ENCODE measurements around the gene FYB1. TPM values are rescaled to one million over a fixed set of nuclear protein-coding genes. Genes with fewer than 3 reads are reported as not detected.

FYB1 gene
- total RNA-seq, 1 experiment from 2014 or later: 0.52 TPM

DNA sequence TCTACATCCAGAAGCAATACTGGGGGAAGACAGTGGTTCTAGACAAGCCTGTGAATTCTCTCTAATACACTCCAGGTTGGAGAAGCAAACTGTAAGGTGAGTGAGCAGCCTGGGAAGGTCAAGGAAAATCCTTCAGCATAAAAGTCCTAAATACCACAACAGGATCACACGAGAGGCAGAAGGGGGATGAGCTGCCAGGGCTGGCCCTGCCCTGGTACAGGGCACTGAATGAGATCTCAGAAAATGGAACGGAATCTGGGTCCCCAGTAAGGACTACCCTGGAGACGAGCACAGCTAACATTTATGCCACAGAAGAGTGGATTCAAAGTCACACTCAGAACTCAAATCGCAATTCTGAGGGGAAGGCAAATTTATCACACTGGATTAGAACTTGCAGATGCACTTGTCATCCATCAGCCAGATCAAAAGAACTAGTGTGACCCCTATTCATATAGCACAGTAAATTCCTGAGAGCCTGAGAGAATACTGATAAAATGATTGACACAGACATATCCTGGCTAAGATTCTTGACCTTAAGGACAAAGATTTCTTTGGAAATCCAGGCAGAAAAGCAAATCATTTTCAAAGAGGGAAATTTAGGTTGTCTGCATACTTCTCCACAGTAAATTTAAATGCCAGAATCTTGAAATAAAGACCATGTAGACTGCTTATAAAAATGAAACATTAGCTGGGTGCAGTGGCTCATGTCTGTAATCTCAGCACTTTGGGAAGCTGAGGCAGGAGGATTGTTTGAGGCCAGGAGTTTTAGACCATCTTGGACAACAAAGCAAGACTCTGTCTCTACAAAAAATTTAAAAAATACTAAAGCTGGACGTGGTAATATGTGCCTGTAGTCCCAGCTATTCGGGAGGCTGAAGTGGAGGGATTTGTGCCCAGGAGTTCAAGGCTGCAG lies 25.6 kb downstream of the FYB1 start:
- Mint-ChIP-seq H3K4me3 (no peak overlapping the region), H3K36me3 (no peaks in the 10 kb centered on the region), H3K27me3 (ENCODE audit: low read depth) (no peaks in the 10 kb centered on the region), H3K4me1 (no peaks in the 10 kb centered on the region), H3K9me3 (no peaks in the 10 kb centered on the region), H3K27ac (no peak overlapping the region)
- DNase-seq (ENCODE audit: low spot score) (no peak), ATAC-seq (no peak)
- CTCF ChIA-PET: interaction anchor here (3.2 kb wide), 1 partner anchor 24 kb away, joined by 11 read pairs; no protein-coding TSS in a partner anchor
- POLR2A ChIA-PET: no interaction called here
- TF ChIP-seq ZNF425 (CRISPR knock-in tag; conservative IDR thresholded peaks at IDR 0.05) (no peak), ZNF138 (CRISPR knock-in tag; conservative IDR thresholded peaks at IDR 0.05) (no peak), AFF4 (CRISPR knock-in tag; IDR thresholded peaks at IDR 0.05; ENCODE audit: borderline replicate concordance) (no peak), NFE2L1 (CRISPR knock-in tag; IDR thresholded peaks at IDR 0.05) (no peak), ZNF671 (CRISPR knock-in tag; IDR thresholded peaks at IDR 0.05) (no peak), JAZF1 (CRISPR knock-in tag; IDR thresholded peaks at IDR 0.05) (no peak), HMGXB4 (CRISPR knock-in tag; IDR thresholded peaks at IDR 0.05) (no peak), HMGA2 (CRISPR knock-in tag; IDR thresholded peaks at IDR 0.05) (no peak), TEAD1 (CRISPR knock-in tag; IDR thresholded peaks at IDR 0.05) (no peak), ZBTB21 (CRISPR knock-in tag; IDR thresholded peaks at IDR 0.05; ENCODE audit: borderline replicate concordance) (no peak), NR1H2 (CRISPR knock-in tag; IDR thresholded peaks at IDR 0.05) (no peak), NFYB (CRISPR knock-in tag; conservative IDR thresholded peaks at IDR 0.05; ENCODE audit: low read depth) (no peak), GTF2I (CRISPR knock-in tag; conservative IDR thresholded peaks at IDR 0.05) (no peak), CREB1 (CRISPR knock-in tag; IDR thresholded peaks at IDR 0.05) (no peak)
- TF ChIP-seq, protein P1, sequence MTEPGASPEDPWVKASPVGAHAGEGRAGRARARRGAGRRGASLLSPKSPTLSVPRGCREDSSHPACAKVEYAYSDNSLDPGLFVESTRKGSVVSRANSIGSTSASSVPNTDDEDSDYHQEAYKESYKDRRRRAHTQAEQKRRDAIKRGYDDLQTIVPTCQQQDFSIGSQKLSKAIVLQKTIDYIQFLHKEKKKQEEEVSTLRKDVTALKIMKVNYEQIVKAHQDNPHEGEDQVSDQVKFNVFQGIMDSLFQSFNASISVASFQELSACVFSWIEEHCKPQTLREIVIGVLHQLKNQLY (CRISPR knock-in tag; IDR thresholded peaks at IDR 0.05): no peak
- TF ChIP-seq, protein P2, sequence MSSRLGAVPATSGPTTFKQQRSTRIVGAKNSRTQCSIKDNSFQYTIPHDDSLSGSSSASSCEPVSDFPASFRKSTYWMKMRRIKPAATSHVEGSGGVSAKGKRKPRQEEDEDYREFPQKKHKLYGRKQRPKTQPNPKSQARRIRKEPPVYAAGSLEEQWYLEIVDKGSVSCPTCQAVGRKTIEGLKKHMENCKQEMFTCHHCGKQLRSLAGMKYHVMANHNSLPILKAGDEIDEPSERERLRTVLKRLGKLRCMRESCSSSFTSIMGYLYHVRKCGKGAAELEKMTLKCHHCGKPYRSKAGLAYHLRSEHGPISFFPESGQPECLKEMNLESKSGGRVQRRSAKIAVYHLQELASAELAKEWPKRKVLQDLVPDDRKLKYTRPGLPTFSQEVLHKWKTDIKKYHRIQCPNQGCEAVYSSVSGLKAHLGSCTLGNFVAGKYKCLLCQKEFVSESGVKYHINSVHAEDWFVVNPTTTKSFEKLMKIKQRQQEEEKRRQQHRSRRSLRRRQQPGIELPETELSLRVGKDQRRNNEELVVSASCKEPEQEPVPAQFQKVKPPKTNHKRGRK (CRISPR knock-in tag; IDR thresholded peaks at IDR 0.05; ENCODE audit: borderline replicate concordance): no peak
- TF ChIP-seq, protein P3, sequence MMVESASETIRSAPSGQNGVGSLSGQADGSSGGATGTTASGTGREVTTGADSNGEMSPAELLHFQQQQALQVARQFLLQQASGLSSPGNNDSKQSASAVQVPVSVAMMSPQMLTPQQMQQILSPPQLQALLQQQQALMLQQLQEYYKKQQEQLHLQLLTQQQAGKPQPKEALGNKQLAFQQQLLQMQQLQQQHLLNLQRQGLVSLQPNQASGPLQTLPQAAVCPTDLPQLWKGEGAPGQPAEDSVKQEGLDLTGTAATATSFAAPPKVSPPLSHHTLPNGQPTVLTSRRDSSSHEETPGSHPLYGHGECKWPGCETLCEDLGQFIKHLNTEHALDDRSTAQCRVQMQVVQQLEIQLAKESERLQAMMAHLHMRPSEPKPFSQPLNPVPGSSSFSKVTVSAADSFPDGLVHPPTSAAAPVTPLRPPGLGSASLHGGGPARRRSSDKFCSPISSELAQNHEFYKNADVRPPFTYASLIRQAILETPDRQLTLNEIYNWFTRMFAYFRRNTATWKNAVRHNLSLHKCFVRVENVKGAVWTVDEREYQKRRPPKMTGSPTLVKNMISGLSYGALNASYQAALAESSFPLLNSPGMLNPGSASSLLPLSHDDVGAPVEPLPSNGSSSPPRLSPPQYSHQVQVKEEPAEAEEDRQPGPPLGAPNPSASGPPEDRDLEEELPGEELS (CRISPR knock-in tag; IDR thresholded peaks at IDR 0.05): no peak
- TF ChIP-seq, protein P4, sequence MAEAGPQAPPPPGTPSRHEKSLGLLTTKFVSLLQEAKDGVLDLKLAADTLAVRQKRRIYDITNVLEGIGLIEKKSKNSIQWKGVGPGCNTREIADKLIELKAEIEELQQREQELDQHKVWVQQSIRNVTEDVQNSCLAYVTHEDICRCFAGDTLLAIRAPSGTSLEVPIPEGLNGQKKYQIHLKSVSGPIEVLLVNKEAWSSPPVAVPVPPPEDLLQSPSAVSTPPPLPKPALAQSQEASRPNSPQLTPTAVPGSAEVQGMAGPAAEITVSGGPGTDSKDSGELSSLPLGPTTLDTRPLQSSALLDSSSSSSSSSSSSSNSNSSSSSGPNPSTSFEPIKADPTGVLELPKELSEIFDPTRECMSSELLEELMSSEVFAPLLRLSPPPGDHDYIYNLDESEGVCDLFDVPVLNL (CRISPR knock-in tag; IDR thresholded peaks at IDR 0.05; ENCODE audit: borderline replicate concordance, low read depth): no peak
- TF ChIP-seq, protein P5, sequence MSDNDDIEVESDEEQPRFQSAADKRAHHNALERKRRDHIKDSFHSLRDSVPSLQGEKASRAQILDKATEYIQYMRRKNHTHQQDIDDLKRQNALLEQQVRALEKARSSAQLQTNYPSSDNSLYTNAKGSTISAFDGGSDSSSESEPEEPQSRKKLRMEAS (CRISPR knock-in tag; IDR thresholded peaks at IDR 0.05): no peak

Data from WTC11 (cell line).